ENCODE results near the gene BCL2L1.

The BCL2L1 gene

DNA sequence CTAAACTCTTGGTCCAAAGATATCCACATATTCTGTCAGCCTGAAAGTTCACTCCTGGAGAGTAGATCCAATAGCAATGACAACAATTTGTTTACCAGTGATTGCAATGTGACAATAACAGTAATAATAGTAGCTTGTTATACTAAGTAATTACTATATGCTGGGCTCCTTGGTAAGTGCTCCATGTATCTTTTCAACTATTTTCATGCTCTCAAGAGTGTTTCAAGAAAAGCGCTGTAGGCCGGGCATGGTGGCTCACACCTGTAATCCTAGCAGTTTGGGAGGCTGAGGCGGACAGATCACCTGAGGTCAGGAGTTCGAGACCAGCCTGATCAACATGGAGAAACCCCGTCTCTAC, 15.4 kb downstream of the BCL2L1 start:
- TF ChIP-seq, protein P1, sequence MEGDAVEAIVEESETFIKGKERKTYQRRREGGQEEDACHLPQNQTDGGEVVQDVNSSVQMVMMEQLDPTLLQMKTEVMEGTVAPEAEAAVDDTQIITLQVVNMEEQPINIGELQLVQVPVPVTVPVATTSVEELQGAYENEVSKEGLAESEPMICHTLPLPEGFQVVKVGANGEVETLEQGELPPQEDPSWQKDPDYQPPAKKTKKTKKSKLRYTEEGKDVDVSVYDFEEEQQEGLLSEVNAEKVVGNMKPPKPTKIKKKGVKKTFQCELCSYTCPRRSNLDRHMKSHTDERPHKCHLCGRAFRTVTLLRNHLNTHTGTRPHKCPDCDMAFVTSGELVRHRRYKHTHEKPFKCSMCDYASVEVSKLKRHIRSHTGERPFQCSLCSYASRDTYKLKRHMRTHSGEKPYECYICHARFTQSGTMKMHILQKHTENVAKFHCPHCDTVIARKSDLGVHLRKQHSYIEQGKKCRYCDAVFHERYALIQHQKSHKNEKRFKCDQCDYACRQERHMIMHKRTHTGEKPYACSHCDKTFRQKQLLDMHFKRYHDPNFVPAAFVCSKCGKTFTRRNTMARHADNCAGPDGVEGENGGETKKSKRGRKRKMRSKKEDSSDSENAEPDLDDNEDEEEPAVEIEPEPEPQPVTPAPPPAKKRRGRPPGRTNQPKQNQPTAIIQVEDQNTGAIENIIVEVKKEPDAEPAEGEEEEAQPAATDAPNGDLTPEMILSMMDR (IDR thresholded peaks at IDR 0.05; ENCODE audit: extremely low read depth, missing control alignments), result no peak
- no peak for DNase-seq (ENCODE audit: low spot score)

- TF ChIP-seq, protein P1 (IDR thresholded peaks at IDR 0.05; ENCODE audit: extremely low read depth, missing control alignments), result no peak
Measured at GRCh38 chr20:31706607-31707257, 15.9 kb downstream of the BCL2L1 start.

DNA sequence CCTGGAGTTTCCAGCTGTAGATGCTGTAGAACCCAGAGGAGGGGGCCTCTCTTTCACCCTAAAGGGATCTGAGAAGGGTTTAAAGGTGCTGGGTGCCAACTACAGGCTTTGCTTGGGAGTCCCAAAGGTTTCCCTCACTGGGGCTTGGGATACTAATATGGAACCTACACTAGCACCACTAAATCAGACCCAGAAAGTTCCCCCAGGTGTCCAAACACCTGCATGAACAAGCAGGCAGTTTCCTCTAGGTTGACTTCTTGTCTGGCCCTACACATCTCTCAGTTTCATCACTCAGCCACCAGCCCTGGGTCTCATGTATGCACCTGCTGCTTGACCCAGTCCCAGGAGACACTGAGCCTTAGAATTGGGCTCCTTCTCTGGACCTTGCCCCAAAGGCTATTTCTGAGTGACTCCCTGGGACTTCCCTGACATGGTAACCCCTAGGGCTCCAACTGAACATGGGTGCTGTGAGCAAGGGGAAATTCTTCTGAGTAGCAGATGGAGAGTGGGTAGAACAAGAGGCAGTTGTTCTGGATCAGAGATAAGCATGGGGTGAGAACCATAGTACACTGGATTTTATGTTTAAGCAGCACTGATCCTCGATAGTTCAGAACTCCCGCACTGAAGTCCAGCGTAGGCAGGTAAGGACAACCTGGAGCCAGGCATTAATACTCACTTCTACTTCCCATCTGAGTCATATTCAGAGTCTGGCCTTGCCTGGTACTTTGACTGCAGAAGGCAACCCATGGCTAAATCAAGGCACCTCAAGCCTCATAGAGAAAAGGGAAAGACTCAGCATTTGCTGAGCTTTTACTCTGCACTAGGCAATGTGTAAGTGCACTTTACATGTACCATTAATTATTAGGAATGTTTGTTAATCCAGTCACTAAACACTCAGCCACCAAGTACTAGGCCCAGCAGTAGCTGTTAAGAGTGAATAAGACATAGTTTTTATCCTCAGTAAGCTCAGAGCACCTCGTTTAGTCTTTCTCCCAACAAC, 16.8 kb downstream of the BCL2L1 start:
- TF ChIP-seq, protein P1 (IDR thresholded peaks at IDR 0.05; ENCODE audit: extremely low read depth, missing control alignments), result no peak
- DNase-seq (ENCODE audit: low spot score), result peak; percentile 22

More at GRCh38 chr20:31706607-31707257, 15.9 kb downstream of the BCL2L1 start:
- DNase-seq (ENCODE audit: low spot score), result no peak

- TF ChIP-seq, protein P1 (IDR thresholded peaks at IDR 0.05; ENCODE audit: extremely low read depth, missing control alignments), result no peak
- DNase-seq (ENCODE audit: low spot score), result no peak
Measured at GRCh38 chr20:31705191-31705590, 17.5 kb downstream of the BCL2L1 start.

GRCh38 chr20:31704225-31705119, 18.2 kb downstream of the BCL2L1 start:
- DNase-seq (ENCODE audit: low spot score), result no peak
- TF ChIP-seq, protein P1 (IDR thresholded peaks at IDR 0.05; ENCODE audit: extremely low read depth, missing control alignments), result no peak

GRCh38 chr20:31701591-31701990, 21.1 kb downstream of the BCL2L1 start:
- TF ChIP-seq, protein P1 (IDR thresholded peaks at IDR 0.05; ENCODE audit: extremely low read depth, missing control alignments), result no peak
- no peak for DNase-seq (ENCODE audit: low spot score)
